Gastroesophageal sphincter (tissue), 3 donors: ENCODE measurements around the gene TRIM40.

Experiments used
- EP300 ChIP-seq: sonication (generic); formaldehyde crosslinking; IDR thresholded peaks from one replicate; pipeline ENCODE4 v1.6.1; 2017; ENCODE audit warnings: antibody characterized with exemption, mild to moderate bottlenecking
- POLR2A ChIP-seq, 2 donors: fragments of 450-650 bp; IDR thresholded peaks; one replicate each; pipeline ENCODE4 v1.6.1; 2017; ENCODE audit warnings: antibody characterized with exemption in 2 of 2, mild to moderate bottlenecking in 2 of 2, moderate library complexity in 1 of 2
- TF ChIP-seq, protein P1 (sequence below), 4 experiments: fragments of 200-600 bp in 2 of 4; fragments of 450-650 bp in 2 of 4; sonication (generic) in 1 of 4; IDR thresholded peaks; one replicate each; pipeline ENCODE4 v1.5.1; 2017 to 2019; ENCODE audit warnings: antibody characterized with exemption in 4 of 4, mild to moderate bottlenecking in 2 of 4, moderate library complexity in 2 of 4

DNA sequence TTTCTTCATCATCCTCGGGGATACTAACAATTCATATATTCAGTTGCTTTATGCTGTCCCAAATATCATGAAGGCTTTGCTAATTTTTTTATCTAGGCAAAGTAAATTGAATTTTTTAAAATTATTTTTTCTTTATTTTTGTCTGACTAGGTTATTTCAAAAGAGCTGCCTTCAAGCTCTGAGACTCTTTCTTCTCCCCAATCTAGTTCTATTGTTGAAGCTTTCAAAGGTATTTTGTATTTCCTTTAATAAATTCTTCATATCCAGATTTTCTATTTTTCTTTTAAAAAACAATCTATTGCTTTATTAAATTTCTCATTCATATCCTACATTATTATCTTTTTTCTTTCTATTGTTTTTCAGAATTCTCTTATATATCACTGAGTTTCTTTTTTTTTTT, 44.2 kb downstream of the TRIM40 start:
- TF ChIP-seq, protein P1, sequence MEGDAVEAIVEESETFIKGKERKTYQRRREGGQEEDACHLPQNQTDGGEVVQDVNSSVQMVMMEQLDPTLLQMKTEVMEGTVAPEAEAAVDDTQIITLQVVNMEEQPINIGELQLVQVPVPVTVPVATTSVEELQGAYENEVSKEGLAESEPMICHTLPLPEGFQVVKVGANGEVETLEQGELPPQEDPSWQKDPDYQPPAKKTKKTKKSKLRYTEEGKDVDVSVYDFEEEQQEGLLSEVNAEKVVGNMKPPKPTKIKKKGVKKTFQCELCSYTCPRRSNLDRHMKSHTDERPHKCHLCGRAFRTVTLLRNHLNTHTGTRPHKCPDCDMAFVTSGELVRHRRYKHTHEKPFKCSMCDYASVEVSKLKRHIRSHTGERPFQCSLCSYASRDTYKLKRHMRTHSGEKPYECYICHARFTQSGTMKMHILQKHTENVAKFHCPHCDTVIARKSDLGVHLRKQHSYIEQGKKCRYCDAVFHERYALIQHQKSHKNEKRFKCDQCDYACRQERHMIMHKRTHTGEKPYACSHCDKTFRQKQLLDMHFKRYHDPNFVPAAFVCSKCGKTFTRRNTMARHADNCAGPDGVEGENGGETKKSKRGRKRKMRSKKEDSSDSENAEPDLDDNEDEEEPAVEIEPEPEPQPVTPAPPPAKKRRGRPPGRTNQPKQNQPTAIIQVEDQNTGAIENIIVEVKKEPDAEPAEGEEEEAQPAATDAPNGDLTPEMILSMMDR (IDR thresholded peaks at IDR 0.05): no peak
- TF ChIP-seq EP300 (no peak), POLR2A (IDR thresholded peaks at IDR 0.05) (no peak)
